Fibroblast of the aortic adventitia (primary cell): ENCODE results near the gene KIF21A. TPM values are rescaled to one million over a fixed set of nuclear protein-coding genes. Genes with fewer than 3 reads are reported as not detected.
A peak's percentile ranks its signal among the peaks of the same experiment; 100 is the strongest.

Experiments used
- DNase-seq: peaks from one replicate; pipeline ENCODE4 v3.0.0-alpha.2; 2010; ENCODE audit warnings: low read depth
- H3K4me3 ChIP-seq: 2 replicates; pipeline ENCODE4 v1.5.1; 2011; ENCODE audit warnings: low read depth, mild to moderate bottlenecking, control low read depth, low read length, moderate library complexity
- CTCF ChIP-seq: IDR thresholded peaks from 2 replicates; pipeline ENCODE4 v1.5.1; 2011; ENCODE audit warnings: mild to moderate bottlenecking, low read length, control low read depth, inconsistent platforms; ENCODE audit not compliant: insufficient read depth
- total RNA-seq: library from RNA; depleted of rRNA; stranded (reverse); fragments of >200 nt; gene quantifications from 2 replicates; pipeline ENCODE4 v1.2.3, GENCODE V29; 2012; ENCODE audit warnings: low replicate concordance

The KIF21A gene
- total RNA-seq, 1 donor: 10.8 TPM

- H3K4me3 ChIP-seq: no peak overlapping the region
Observed at GRCh38 chr12:39343665-39344064, 99.3 kb downstream of the KIF21A start.

GRCh38 chr12:39341761-39342160 is 101.2 kb downstream of the KIF21A start:
- no peak for TF ChIP-seq CTCF
- no peak for DNase-seq
- H3K4me3 ChIP-seq: no peak overlapping the region

More at GRCh38 chr12:39343665-39344064, 99.3 kb downstream of the KIF21A start:
- no peak for DNase-seq
- TF ChIP-seq CTCF: no peak

- no peak overlapping the region for H3K4me3 ChIP-seq
- peak; percentile 15 for DNase-seq
- no peak for TF ChIP-seq CTCF
Observed at GRCh38 chr12:39341179-39341578, 101.7 kb downstream of the KIF21A start.

- no peak for DNase-seq
- TF ChIP-seq CTCF: no peak
- H3K4me3 ChIP-seq: no peak overlapping the region
Observed at GRCh38 chr12:39332661-39333175, 110.2 kb downstream of the KIF21A start.

- no peak for TF ChIP-seq CTCF
- H3K4me3 ChIP-seq: no peak overlapping the region
- DNase-seq: no peak
Observed at GRCh38 chr12:39331539-39332261, 111.2 kb downstream of the KIF21A start.

- DNase-seq: no peak
- no peak for TF ChIP-seq CTCF
Observed at GRCh38 chr12:39329876-39330275, 113.0 kb downstream of the KIF21A start.

More at GRCh38 chr12:39329876-39330275, 113.0 kb downstream of the KIF21A start:
- H3K4me3 ChIP-seq: no peak overlapping the region
